Thyroid gland (tissue), 4 donors: ENCODE data around the gene RENBP.

ENCODE experiments used
- CTCF ChIP-seq, 6 experiments: fragments of 200-600 bp in 3 of 6; fragments of 450-650 bp in 3 of 6; sonication (generic) in 3 of 6; IDR thresholded peaks; one replicate each; pipeline ENCODE4 v1.5.1; 2016 to 2019; ENCODE audit warnings: antibody characterized with exemption in 6 of 6, mild to moderate bottlenecking in 2 of 6, inconsistent platforms in 1 of 6, moderate library complexity in 1 of 6
- POLR2A ChIP-seq, 2 donors: fragments of 450-650 bp; IDR thresholded peaks; one replicate each; pipeline ENCODE4 v1.6.1; 2017; ENCODE audit warnings: antibody characterized with exemption in 2 of 2, mild to moderate bottlenecking in 2 of 2, moderate library complexity in 1 of 2

- TF ChIP-seq POLR2A (IDR thresholded peaks at IDR 0.05) (no peak), CTCF (IDR thresholded peaks at IDR 0.05) (no peak)
Observed at GRCh38 chrX:153905481-153906095, 38.9 kb downstream of the RENBP start.
